ENCODE results near the gene MRPS12. TPM values are rescaled to one million over a fixed set of nuclear protein-coding genes. Genes with fewer than 3 reads are reported as not detected.

The MRPS12 gene
- total RNA-seq, 1 donor from 2014 or later, result 27.7 TPM

DNA sequence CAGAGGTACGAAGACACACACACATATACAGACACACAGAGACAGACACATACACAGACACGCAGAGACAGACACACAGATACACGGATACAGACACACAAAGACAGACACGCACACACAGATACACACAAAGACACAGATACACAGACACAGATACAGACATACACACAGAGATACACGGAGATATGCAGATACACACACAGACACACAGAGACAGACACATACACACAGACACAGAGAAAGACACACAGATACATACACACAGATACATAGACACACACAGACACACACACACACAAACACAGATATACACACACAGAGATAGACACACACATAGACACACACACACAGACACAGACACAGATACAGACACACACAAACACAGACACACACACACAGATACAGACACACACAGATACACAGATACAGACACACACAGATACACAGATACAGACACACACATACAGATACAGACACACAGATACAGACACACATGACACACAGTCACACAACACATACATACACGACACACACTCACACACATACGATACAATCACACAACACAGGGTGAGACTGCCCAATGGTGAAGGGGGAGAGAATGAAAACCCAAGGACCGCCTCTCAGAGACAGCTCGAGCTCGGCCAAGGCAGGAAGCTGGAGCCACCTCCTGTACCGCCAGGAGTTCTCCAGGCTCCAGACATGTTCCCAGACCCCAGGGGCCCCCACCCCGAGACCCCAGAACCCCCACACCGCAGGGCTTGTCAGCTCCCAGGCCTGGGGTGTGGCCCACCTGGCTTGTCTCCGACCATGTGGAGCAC, 9.9 kb upstream of the MRPS12 start:
- Mint-ChIP-seq H3K9me3 (ENCODE audit: low read depth) (no peaks in the 10 kb centered on the region), H3K4me3 (ENCODE audit: unreplicated experiment) (no peak overlapping the region), H3K36me3 (ENCODE audit: low read depth) (peaks cover 18% of the 10 kb centered on the region), H3K27me3 (ENCODE audit: low read depth) (no peaks in the 10 kb centered on the region), H3K27ac (ENCODE audit: unreplicated experiment) (no peak overlapping the region), H3K4me1 (ENCODE audit: low read depth) (no peaks in the 10 kb centered on the region)
- TF ChIP-seq CTCF (IDR thresholded peaks at IDR 0.05), result no peak
- no peak for DNase-seq (ENCODE audit: low spot score)

- no peak overlapping the region for H3K4me3 Mint-ChIP-seq (ENCODE audit: unreplicated experiment)
- H3K4me1 Mint-ChIP-seq (ENCODE audit: low read depth), result no peaks in the 10 kb centered on the region
- no peak for TF ChIP-seq CTCF (IDR thresholded peaks at IDR 0.05)
- H3K27ac Mint-ChIP-seq (ENCODE audit: unreplicated experiment), result no peak overlapping the region
- peak; percentile 87 for DNase-seq (ENCODE audit: low spot score)
- peaks cover 18% of the 10 kb centered on the region for H3K36me3 Mint-ChIP-seq (ENCODE audit: low read depth)
- no peaks in the 10 kb centered on the region for H3K27me3 Mint-ChIP-seq (ENCODE audit: low read depth)
- no peaks in the 10 kb centered on the region for H3K9me3 Mint-ChIP-seq (ENCODE audit: low read depth)
These were observed 9.1 kb upstream of the MRPS12 start for GRCh38 chr19:38921420-38922274.

DNA sequence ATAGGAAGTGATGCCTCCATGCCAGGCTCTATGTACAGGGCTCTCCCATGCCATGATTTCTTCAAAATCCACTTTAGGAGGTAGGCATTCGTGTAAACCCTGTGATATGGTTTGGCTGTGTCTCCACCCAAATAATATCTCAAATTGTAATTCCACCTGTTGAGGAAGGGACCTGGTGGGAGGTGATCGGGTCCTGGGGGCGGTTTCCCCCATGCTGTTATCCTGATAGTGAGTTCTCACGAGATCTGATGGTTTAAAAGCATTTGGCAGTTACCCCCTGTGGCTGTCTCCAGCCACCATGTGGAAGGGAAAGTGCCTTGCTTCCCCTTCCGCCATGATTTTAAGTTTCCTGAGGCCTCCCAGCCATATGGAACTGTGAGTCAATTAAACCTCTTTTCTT, 8.3 kb upstream of the MRPS12 start:
- H3K27me3 Mint-ChIP-seq (ENCODE audit: low read depth), result no peaks in the 10 kb centered on the region

GRCh38 chr19:38924388-38924787, 6.4 kb upstream of the MRPS12 start:
- no peak overlapping the region for H3K4me3 Mint-ChIP-seq (ENCODE audit: unreplicated experiment)
- peaks cover 9% of the 10 kb centered on the region for H3K4me1 Mint-ChIP-seq (ENCODE audit: low read depth)
- DNase-seq (ENCODE audit: low spot score), result peak; percentile 15
- H3K27me3 Mint-ChIP-seq (ENCODE audit: low read depth), result no peaks in the 10 kb centered on the region
- TF ChIP-seq CTCF (IDR thresholded peaks at IDR 0.05), result no peak
- H3K27ac Mint-ChIP-seq (ENCODE audit: unreplicated experiment), result no peak overlapping the region
- peaks cover 18% of the 10 kb centered on the region for H3K36me3 Mint-ChIP-seq (ENCODE audit: low read depth)
- no peaks in the 10 kb centered on the region for H3K9me3 Mint-ChIP-seq (ENCODE audit: low read depth)

More for the DNA sequence above, 8.3 kb upstream of the MRPS12 start:
- no peak overlapping the region for H3K27ac Mint-ChIP-seq (ENCODE audit: unreplicated experiment)
- H3K9me3 Mint-ChIP-seq (ENCODE audit: low read depth), result no peaks in the 10 kb centered on the region
- no peak for TF ChIP-seq CTCF (IDR thresholded peaks at IDR 0.05)
- H3K36me3 Mint-ChIP-seq (ENCODE audit: low read depth), result peaks cover 18% of the 10 kb centered on the region
- H3K4me3 Mint-ChIP-seq (ENCODE audit: unreplicated experiment), result no peak overlapping the region
- no peaks in the 10 kb centered on the region for H3K4me1 Mint-ChIP-seq (ENCODE audit: low read depth)
- DNase-seq (ENCODE audit: low spot score), result peak; percentile 22

DNA sequence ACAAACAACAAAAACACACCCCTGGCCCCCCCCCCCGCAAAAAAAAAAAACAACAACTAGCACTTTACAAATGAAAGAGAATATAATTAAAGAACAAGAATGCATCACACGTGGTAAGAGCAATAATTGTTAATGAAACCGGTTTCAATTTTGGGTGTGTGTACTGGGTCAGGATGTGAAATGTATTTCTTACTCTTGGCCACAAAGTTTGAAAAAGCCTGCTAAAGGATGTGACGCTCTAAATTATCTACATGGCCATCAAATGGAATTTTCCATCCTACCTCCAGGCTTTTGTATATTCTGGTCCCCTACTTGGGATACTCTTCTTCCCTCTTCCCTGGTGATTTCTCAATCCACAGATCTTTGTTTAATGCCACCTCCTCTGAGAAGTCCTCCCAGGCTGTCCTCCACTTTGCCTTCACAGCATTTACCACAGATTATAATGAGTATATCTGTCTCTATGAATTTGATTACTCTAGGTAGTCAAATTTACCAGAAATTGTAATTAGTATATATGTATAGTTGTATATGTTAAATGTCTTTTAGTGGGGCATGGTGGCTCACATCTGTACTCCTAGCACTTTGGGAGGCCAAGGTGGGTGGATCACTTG, 2.2 kb upstream of the MRPS12 start:
- no peak for DNase-seq (ENCODE audit: low spot score)
- H3K4me3 Mint-ChIP-seq (ENCODE audit: unreplicated experiment), result no peak overlapping the region
- H3K9me3 Mint-ChIP-seq (ENCODE audit: low read depth), result no peaks in the 10 kb centered on the region
- H3K27ac Mint-ChIP-seq (ENCODE audit: unreplicated experiment), result peak overlapping the region; percentile 32
- peaks cover 33% of the 10 kb centered on the region for H3K4me1 Mint-ChIP-seq (ENCODE audit: low read depth)
- TF ChIP-seq CTCF (IDR thresholded peaks at IDR 0.05), result no peak
- H3K36me3 Mint-ChIP-seq (ENCODE audit: low read depth), result peaks cover 11% of the 10 kb centered on the region
- H3K27me3 Mint-ChIP-seq (ENCODE audit: low read depth), result no peaks in the 10 kb centered on the region

Measured in chondrocyte (in vitro differentiated cells).